ENCODE results near the gene ST6GALNAC3.

Gene ST6GALNAC3

GRCh38 chr1:76503100-76503499, 428.6 kb downstream of the ST6GALNAC3 start:
- no peak for DNase-seq (ENCODE audit: low read depth in 3 of 3)

- no peak for DNase-seq (ENCODE audit: low read depth in 3 of 3)
Measured at GRCh38 chr1:76503736-76504135, 429.2 kb downstream of the ST6GALNAC3 start.

GRCh38 chr1:76507376-76507775, 432.8 kb downstream of the ST6GALNAC3 start:
- no peak for DNase-seq (ENCODE audit: low read depth in 3 of 3)

GRCh38 chr1:76508871-76509270, 434.3 kb downstream of the ST6GALNAC3 start:
- no peak for DNase-seq (ENCODE audit: low read depth in 3 of 3)

- no peak for DNase-seq (ENCODE audit: low read depth in 3 of 3)
Measured at GRCh38 chr1:76510672-76511557, 436.4 kb downstream of the ST6GALNAC3 start.

GRCh38 chr1:76511558-76512179, 437.1 kb downstream of the ST6GALNAC3 start:
- no peak for DNase-seq (ENCODE audit: low read depth in 3 of 3)

- no peak for DNase-seq (ENCODE audit: low read depth in 3 of 3)
Measured at GRCh38 chr1:76530953-76531352, 456.4 kb downstream of the ST6GALNAC3 start.

- DNase-seq (ENCODE audit: low read depth in 3 of 3), result no peak
Measured at GRCh38 chr1:76541618-76542017, 467.1 kb downstream of the ST6GALNAC3 start.

- no peak for DNase-seq (ENCODE audit: low read depth in 3 of 3)
Measured at GRCh38 chr1:76542359-76542758, 467.8 kb downstream of the ST6GALNAC3 start.

- DNase-seq (ENCODE audit: low read depth in 3 of 3), result no peak
Measured at GRCh38 chr1:76543495-76543894, 468.9 kb downstream of the ST6GALNAC3 start.

- no peak for DNase-seq (ENCODE audit: low read depth in 3 of 3)
Measured at GRCh38 chr1:76546354-76546933, 471.9 kb downstream of the ST6GALNAC3 start.

GRCh38 chr1:76547916-76548315, 473.4 kb downstream of the ST6GALNAC3 start:
- DNase-seq (ENCODE audit: low read depth in 3 of 3), result no peak

- no peak for DNase-seq (ENCODE audit: low read depth in 3 of 3)
Measured at GRCh38 chr1:76548513-76549100, 474.1 kb downstream of the ST6GALNAC3 start.

- DNase-seq (ENCODE audit: low read depth in 3 of 3), result no peak
Measured at GRCh38 chr1:76554283-76554682, 479.7 kb downstream of the ST6GALNAC3 start.

GRCh38 chr1:76562292-76562691, 487.7 kb downstream of the ST6GALNAC3 start:
- DNase-seq (ENCODE audit: low read depth in 3 of 3), result no peak

GRCh38 chr1:76568573-76569238, 494.2 kb downstream of the ST6GALNAC3 start:
- no peak for DNase-seq (ENCODE audit: low read depth in 3 of 3)

- no peak for DNase-seq (ENCODE audit: low read depth in 3 of 3)
Measured at GRCh38 chr1:76571248-76571647, 496.7 kb downstream of the ST6GALNAC3 start.

GRCh38 chr1:76572229-76572628, 497.7 kb downstream of the ST6GALNAC3 start:
- no peak for DNase-seq (ENCODE audit: low read depth in 3 of 3)

GRCh38 chr1:76576876-76577524, 502.5 kb downstream of the ST6GALNAC3 start:
- no peak for DNase-seq (ENCODE audit: low read depth in 3 of 3)

- DNase-seq (ENCODE audit: low read depth in 3 of 3), result no peak
Measured at GRCh38 chr1:76577525-76578185, 503.1 kb downstream of the ST6GALNAC3 start.

- no peak for DNase-seq (ENCODE audit: low read depth in 3 of 3)
Measured at GRCh38 chr1:76580206-76580605, 505.7 kb downstream of the ST6GALNAC3 start.
